Lower leg skin (tissue), 3 donors: ENCODE results near the gene SEC16A.

Experiments used
- CTCF ChIP-seq, 3 donors: fragments of 450-650 bp; IDR thresholded peaks; one replicate each; pipeline ENCODE4 v1.5.1; 2016; ENCODE audit warnings: antibody characterized with exemption in 3 of 3, mild to moderate bottlenecking in 3 of 3, moderate library complexity in 2 of 3
- POLR2A ChIP-seq, 2 donors: fragments of 450-650 bp; IDR thresholded peaks; one replicate each; pipeline ENCODE4 v1.6.1; 2016 to 2017; ENCODE audit warnings: antibody characterized with exemption in 2 of 2, mild to moderate bottlenecking in 1 of 2, moderate library complexity in 1 of 2

GRCh38 chr9:136512651-136513071 lies 29.8 kb upstream of the SEC16A start:
- TF ChIP-seq CTCF (IDR thresholded peaks at IDR 0.05), result no peak
- no peak for TF ChIP-seq POLR2A (IDR thresholded peaks at IDR 0.05)
